Panc1 (cell line): Measurements from ENCODE around the gene FMOD. TPM values are rescaled to one million over a fixed set of nuclear protein-coding genes. Genes with fewer than 3 reads are reported as not detected.

Experiments used
- ATAC-seq: fragments of 200-7000 bp; cut with Tn5 transposase; 2 replicates; pipeline ENCODE4 v1.9.1; 2020; ENCODE audit warnings: mild to moderate bottlenecking, moderate library complexity
- BruUV-seq: library from RNA; stranded (reverse); fragments of 400-500 nt; replicated peaks from 2 replicates; lab custom pipeline; 2021; lab: Mats Ljungman, UMichigan
- CTCF ChIA-PET: fragments of 300-600 bp; sonication (Branson Sonifier 250); formaldehyde crosslinking; loops from one replicate; lab custom pipeline; 2022; ENCODE audit warnings: antibody characterized with exemption; lab: Charles Lee
- POLR2A ChIA-PET: fragments of 300-600 bp; sonication (Branson Sonifier 250); formaldehyde crosslinking; loops from one replicate; lab custom pipeline; 2022; ENCODE audit warnings: antibody characterized with exemption; lab: Charles Lee
- DNase-seq: peaks from one replicate; pipeline ENCODE4 v3.0.0-alpha.2; 2010; ENCODE audit warnings: low read depth, low spot score
- H3K27ac ChIP-seq: 2 replicates; pipeline ENCODE4 v1.5.1; 2011; ENCODE audit warnings: mild to moderate bottlenecking, low read length, inconsistent platforms
- H3K27me3 ChIP-seq: fragments of 200-500 bp; sonication (Bioruptor generic); 2 replicates; pipeline ENCODE4 v1.6.0; 2014; ENCODE audit warnings: low read length, inconsistent platforms; ENCODE audit not compliant: control insufficient read depth, insufficient read depth
- H3K36me3 ChIP-seq: fragments of 200-500 bp; sonication (Bioruptor generic); 2 replicates; pipeline ENCODE4 v1.5.1; 2014; ENCODE audit warnings: inconsistent platforms, mild to moderate bottlenecking, low read length, moderate library complexity; ENCODE audit not compliant: control insufficient read depth, insufficient read depth
- H3K4me1 ChIP-seq: 2 replicates; pipeline ENCODE4 v1.5.1; 2011; ENCODE audit warnings: inconsistent platforms, mild to moderate bottlenecking, low read length, moderate library complexity; ENCODE audit not compliant: control insufficient read depth, insufficient read depth
- H3K4me3 ChIP-seq, 2 experiments: 2 replicates each; pipeline ENCODE4 v1.5.1; 2011 to 2012; ENCODE audit warnings: low read depth in 2 of 2, low read length in 2 of 2, mild to moderate bottlenecking in 2 of 2, inconsistent platforms in 1 of 2, moderate library complexity in 1 of 2
- H3K9me3 ChIP-seq: fragments of 200-500 bp; sonication (Bioruptor generic); 2 replicates; pipeline ENCODE4 v1.5.1; 2014; ENCODE audit warnings: low read depth, mild to moderate bottlenecking, inconsistent platforms, low read length, moderate library complexity; ENCODE audit not compliant: control insufficient read depth, insufficient read depth
- POLR2AphosphoS5 ChIP-seq: IDR thresholded peaks from 2 replicates; pipeline ENCODE4 v1.6.1; 2012; ENCODE audit warnings: mild to moderate bottlenecking, low read depth, low read length, moderate library complexity
- SIN3A ChIP-seq: IDR thresholded peaks from 2 replicates; pipeline ENCODE4 v1.6.1; 2012; ENCODE audit warnings: low read depth, mild to moderate bottlenecking, low read length, moderate library complexity, borderline replicate concordance; ENCODE audit not compliant: insufficient read depth
- TCF7L2 ChIP-seq: IDR thresholded peaks from 2 replicates; pipeline ENCODE4 v1.6.1; 2011; ENCODE audit warnings: mild to moderate bottlenecking, low read depth, low read length, inconsistent platforms
- in situ Hi-C: cut with HindIII; loops from 2 replicates; pipeline ENCODE4 v1.10.0; 2016; ENCODE audit warnings: low sequenced_read_pairs, low pct_unique_long_range_greater_than_20kb
- intact Hi-C: fragments of 100-400 bp; cut with micrococcal nuclease; formaldehyde crosslinking; loops from one replicate; pipeline ENCODE4 v1.10.0; 2022; ENCODE audit not compliant: unreplicated experiment
- total RNA-seq: library from RNA; stranded (reverse); gene quantifications from one replicate; pipeline ENCODE4 v1.2.1, GENCODE V29; 2021; ENCODE audit not compliant: unreplicated experiment
- TF ChIP-seq, protein P1 (sequence below): fragments of 450-650 bp; IDR thresholded peaks from 2 replicates; pipeline ENCODE4 v1.5.1; 2017; ENCODE audit warnings: mild to moderate bottlenecking
- TF ChIP-seq, protein P2 (sequence below), 2 experiments: IDR thresholded peaks; 2 replicates each; pipeline ENCODE4 v1.6.1; 2011 to 2012; ENCODE audit warnings: low read depth in 2 of 2, control low read depth in 1 of 2, low read length in 1 of 2, mild to moderate bottlenecking in 1 of 2, moderate library complexity in 1 of 2; ENCODE audit not compliant: insufficient read depth in 1 of 2

Gene FMOD
- total RNA-seq, 1 experiment from 2014 or later = not detected

DNA sequence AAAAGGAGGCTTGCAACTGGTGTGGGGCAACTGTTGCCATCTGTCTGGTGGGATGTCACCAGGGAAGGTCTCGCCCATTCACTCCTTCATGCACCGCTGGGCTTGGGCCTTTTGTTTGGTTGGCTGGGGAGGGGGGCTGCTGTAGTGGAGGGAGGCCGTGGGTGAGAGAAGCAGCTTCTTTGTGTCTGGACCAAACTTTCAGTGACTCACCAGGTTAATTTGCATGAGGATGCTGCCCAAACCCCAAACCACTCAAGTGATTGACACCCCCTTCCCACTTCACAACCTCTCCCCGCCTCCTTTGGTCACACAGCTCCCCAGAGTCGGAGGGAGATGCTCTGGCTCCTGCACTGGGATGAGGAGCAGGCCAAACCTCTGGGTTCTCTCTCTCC lies 25.9 kb downstream of the FMOD start:
- TF ChIP-seq, protein P1, sequence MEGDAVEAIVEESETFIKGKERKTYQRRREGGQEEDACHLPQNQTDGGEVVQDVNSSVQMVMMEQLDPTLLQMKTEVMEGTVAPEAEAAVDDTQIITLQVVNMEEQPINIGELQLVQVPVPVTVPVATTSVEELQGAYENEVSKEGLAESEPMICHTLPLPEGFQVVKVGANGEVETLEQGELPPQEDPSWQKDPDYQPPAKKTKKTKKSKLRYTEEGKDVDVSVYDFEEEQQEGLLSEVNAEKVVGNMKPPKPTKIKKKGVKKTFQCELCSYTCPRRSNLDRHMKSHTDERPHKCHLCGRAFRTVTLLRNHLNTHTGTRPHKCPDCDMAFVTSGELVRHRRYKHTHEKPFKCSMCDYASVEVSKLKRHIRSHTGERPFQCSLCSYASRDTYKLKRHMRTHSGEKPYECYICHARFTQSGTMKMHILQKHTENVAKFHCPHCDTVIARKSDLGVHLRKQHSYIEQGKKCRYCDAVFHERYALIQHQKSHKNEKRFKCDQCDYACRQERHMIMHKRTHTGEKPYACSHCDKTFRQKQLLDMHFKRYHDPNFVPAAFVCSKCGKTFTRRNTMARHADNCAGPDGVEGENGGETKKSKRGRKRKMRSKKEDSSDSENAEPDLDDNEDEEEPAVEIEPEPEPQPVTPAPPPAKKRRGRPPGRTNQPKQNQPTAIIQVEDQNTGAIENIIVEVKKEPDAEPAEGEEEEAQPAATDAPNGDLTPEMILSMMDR = no peak
- no peak for TF ChIP-seq SIN3A
- TF ChIP-seq, protein P2, sequence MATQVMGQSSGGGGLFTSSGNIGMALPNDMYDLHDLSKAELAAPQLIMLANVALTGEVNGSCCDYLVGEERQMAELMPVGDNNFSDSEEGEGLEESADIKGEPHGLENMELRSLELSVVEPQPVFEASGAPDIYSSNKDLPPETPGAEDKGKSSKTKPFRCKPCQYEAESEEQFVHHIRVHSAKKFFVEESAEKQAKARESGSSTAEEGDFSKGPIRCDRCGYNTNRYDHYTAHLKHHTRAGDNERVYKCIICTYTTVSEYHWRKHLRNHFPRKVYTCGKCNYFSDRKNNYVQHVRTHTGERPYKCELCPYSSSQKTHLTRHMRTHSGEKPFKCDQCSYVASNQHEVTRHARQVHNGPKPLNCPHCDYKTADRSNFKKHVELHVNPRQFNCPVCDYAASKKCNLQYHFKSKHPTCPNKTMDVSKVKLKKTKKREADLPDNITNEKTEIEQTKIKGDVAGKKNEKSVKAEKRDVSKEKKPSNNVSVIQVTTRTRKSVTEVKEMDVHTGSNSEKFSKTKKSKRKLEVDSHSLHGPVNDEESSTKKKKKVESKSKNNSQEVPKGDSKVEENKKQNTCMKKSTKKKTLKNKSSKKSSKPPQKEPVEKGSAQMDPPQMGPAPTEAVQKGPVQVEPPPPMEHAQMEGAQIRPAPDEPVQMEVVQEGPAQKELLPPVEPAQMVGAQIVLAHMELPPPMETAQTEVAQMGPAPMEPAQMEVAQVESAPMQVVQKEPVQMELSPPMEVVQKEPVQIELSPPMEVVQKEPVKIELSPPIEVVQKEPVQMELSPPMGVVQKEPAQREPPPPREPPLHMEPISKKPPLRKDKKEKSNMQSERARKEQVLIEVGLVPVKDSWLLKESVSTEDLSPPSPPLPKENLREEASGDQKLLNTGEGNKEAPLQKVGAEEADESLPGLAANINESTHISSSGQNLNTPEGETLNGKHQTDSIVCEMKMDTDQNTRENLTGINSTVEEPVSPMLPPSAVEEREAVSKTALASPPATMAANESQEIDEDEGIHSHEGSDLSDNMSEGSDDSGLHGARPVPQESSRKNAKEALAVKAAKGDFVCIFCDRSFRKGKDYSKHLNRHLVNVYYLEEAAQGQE (IDR thresholded peaks at IDR 0.05; ENCODE audit: insufficient read depth in 1 of 2, low read depth in 2 of 2, low read length in 1 of 2) = no peak
- no peak for TF ChIP-seq POLR2AphosphoS5
- no peak for TF ChIP-seq TCF7L2
- Histone ChIP-seq H3K9me3 (no peaks in the 10 kb centered on the region), H3K27me3 (peaks cover 12% of the 10 kb centered on the region), H3K4me1 (peaks cover 8% of the 10 kb centered on the region), H3K36me3 (no peaks in the 10 kb centered on the region), H3K27ac (no peak overlapping the region), H3K4me3 (no peak overlapping the region)
- no peak for ATAC-seq
- intact Hi-C loops = no loop called here
- POLR2A ChIA-PET = no interaction called here
- CTCF ChIA-PET = interaction anchor here (0.5 kb wide), 1 partner anchor 1803 kb away, joined by 12 read pairs; no protein-coding TSS in a partner anchor
- in situ Hi-C loops = no loop called here
- BruUV-seq = no TSS peak
- no peak for DNase-seq

DNA sequence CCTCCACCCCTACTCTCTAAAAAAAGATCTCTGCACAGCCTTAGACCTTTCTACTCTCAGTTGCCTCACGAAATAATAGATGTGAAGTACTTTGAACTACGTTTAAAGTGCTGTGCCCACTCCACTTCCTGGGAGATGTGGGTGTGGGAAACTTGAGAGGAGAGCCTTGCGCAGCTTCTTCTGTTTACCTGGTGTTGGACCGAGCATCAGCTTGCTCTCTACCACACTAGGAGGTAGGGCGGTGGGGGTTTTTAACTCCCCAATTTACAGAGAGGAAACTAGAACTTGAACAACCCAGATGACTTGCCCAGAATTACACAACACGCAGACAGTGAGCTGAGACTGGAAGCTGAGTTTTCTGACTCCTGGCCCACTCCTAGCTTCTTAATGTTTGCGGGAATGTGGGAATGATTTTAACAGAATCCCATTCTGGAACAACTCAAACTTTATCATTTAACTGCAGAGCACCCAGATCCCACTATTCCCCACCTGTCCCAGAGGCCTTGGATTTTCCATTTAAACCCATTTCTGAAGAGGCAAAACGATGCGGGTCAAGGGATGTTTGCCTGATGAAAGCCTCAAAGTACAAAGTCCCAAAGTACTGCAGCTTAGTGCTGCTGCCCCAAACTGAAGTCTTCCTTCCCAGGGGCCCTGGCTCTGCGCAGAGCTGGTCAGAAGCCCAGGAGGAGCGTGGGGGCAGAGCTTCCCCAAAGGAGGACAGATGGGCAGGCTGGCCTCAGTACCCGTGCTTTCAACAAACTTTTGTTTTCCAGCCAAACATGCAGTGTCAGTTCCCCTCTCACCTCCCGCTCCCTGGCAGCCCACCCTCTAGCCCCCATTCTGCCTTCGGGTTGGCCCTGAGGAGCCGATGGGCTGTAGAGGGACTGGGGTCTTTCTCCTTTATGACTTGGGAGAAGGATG lies 26.6 kb downstream of the FMOD start:
- no peak overlapping the region for H3K4me3 ChIP-seq
- TF ChIP-seq POLR2AphosphoS5 = no peak
- TF ChIP-seq, protein P2 (IDR thresholded peaks at IDR 0.05; ENCODE audit: insufficient read depth in 1 of 2, low read depth in 2 of 2, low read length in 1 of 2) = no peak
- TF ChIP-seq, protein P1 = no peak
- no peak for TF ChIP-seq TCF7L2
- TF ChIP-seq SIN3A = no peak
- BruUV-seq = no TSS peak
- H3K27me3 ChIP-seq = peaks cover 12% of the 10 kb centered on the region
- POLR2A ChIA-PET = interaction anchor here (0.6 kb wide), 1 partner anchor 820 kb away, joined by 3 read pairs; no protein-coding TSS in a partner anchor
- peaks cover 8% of the 10 kb centered on the region for H3K4me1 ChIP-seq
- CTCF ChIA-PET = interaction anchor here (0.5 to 0.9 kb wide), 2 partner anchors 52 to 1802 kb away, joined by 3 to 12 read pairs; no protein-coding TSS in a partner anchor
- intact Hi-C loops (no loop called here), in situ Hi-C loops (no loop called here)
- no peaks in the 10 kb centered on the region for H3K9me3 ChIP-seq
- no peak for DNase-seq
- no peak overlapping the region for H3K27ac ChIP-seq
- no peaks in the 10 kb centered on the region for H3K36me3 ChIP-seq
- no peak for ATAC-seq
